ENCODE data around the gene SLC22A14.
"Not testable (repeated sequence)": the region's sequence is repeated elsewhere in the genome, so short reads cannot be mapped to it uniquely, and the experiment has no call there.

SLC22A14 gene

GRCh38 chr3:38281895-38282686, at the start of gene SLC22A14:
Gene SLC22A14, plus strand, starts transcription at chr3:38282294. Its CDS starts 23,733 bp downstream, at chr3:38306027.
- no peak for DNase-seq

- no peak for DNase-seq
These were observed 49.4 kb upstream of the SLC22A14 start for GRCh38 chr3:38232701-38233100.

GRCh38 chr3:38235466-38235865, 46.6 kb upstream of the SLC22A14 start:
- DNase-seq, result no peak

GRCh38 chr3:38238416-38239008, 43.6 kb upstream of the SLC22A14 start:
- DNase-seq, result no peak

GRCh38 chr3:38242812-38243211, 39.3 kb upstream of the SLC22A14 start:
- not testable (repeated sequence) for DNase-seq

GRCh38 chr3:38245930-38246329, 36.2 kb upstream of the SLC22A14 start:
- DNase-seq, result no peak

GRCh38 chr3:38247366-38248035, 34.6 kb upstream of the SLC22A14 start:
- no peak for DNase-seq

GRCh38 chr3:38250198-38250597, 31.9 kb upstream of the SLC22A14 start:
- DNase-seq, result no peak

GRCh38 chr3:38251197-38251596, 30.9 kb upstream of the SLC22A14 start:
- no peak for DNase-seq

GRCh38 chr3:38253704-38254103, 28.4 kb upstream of the SLC22A14 start:
- DNase-seq, result no peak

GRCh38 chr3:38254872-38255271, 27.2 kb upstream of the SLC22A14 start:
- no peak for DNase-seq

GRCh38 chr3:38255627-38256026, 26.5 kb upstream of the SLC22A14 start:
- DNase-seq, result no peak

GRCh38 chr3:38257583-38257982, 24.5 kb upstream of the SLC22A14 start:
- no peak for DNase-seq

- no peak for DNase-seq
These were observed 21.6 kb upstream of the SLC22A14 start for GRCh38 chr3:38260474-38260873.

- no peak for DNase-seq
These were observed 17.7 kb upstream of the SLC22A14 start for GRCh38 chr3:38264353-38264771.

GRCh38 chr3:38264779-38265178, 17.3 kb upstream of the SLC22A14 start:
- DNase-seq, result no peak

GRCh38 chr3:38265604-38266307, 16.3 kb upstream of the SLC22A14 start, which contains the start of gene SLC22A13:
Gene SLC22A13, plus strand, starts transcription at chr3:38265812. Its CDS starts 49 bp downstream, at chr3:38265861.
- no peak for DNase-seq

- no peak for DNase-seq
These were observed 15.3 kb upstream of the SLC22A14 start for GRCh38 chr3:38266810-38267209.

- DNase-seq, result no peak
These were observed 14.4 kb upstream of the SLC22A14 start for GRCh38 chr3:38267662-38268061.

GRCh38 chr3:38268087-38268486, 14.0 kb upstream of the SLC22A14 start:
- no peak for DNase-seq

GRCh38 chr3:38268522-38268921, 13.6 kb upstream of the SLC22A14 start:
- DNase-seq, result no peak

GRCh38 chr3:38270606-38271005, 11.5 kb upstream of the SLC22A14 start:
- DNase-seq, result no peak

GRCh38 chr3:38271553-38271952, 10.5 kb upstream of the SLC22A14 start:
- DNase-seq, result no peak
